Heart left ventricle (tissue), 16 donors: ENCODE data around the gene TBX1. TPM values are rescaled to one million over a fixed set of nuclear protein-coding genes. Genes with fewer than 3 reads are reported as not detected.

Experiments
- ATAC-seq, 4 donors: fragments of 200-7000 bp; cut with Tn5 transposase; one replicate each; pipeline ENCODE4 v1.9.1; 2020 to 2022; ENCODE audit warnings: moderate library complexity in 4 of 4, mild to moderate bottlenecking in 3 of 4, moderate number of reproducible peaks in 1 of 4
- DNase-seq, 5 donors: peaks; one replicate each; pipeline ENCODE4 v3.0.0-alpha.2; 2020
- H3K27ac ChIP-seq, 12 donors: fragments of 200-600 bp; sonication (generic) in 4 of 12; one replicate each; pipeline versions ENCODE4 v1.5.0 to v1.8.0; 2016 to 2022; ENCODE audit warnings: mild to moderate bottlenecking in 2 of 12
- H3K27me3 ChIP-seq, 9 donors: fragments of 200-600 bp; sonication (generic) in 2 of 9; one replicate each; pipeline versions ENCODE4 v1.5.1 to v1.8.0; 2016 to 2022; ENCODE audit warnings: mild to moderate bottlenecking in 3 of 9
- H3K36me3 ChIP-seq, 9 donors: fragments of 200-600 bp; sonication (generic) in 2 of 9; one replicate each; pipeline versions ENCODE4 v1.5.0 to v1.8.0; 2018 to 2022; ENCODE audit warnings: mild to moderate bottlenecking in 2 of 9
- H3K4me1 ChIP-seq, 12 donors: fragments of 200-600 bp; sonication (generic) in 4 of 12; one replicate each; pipeline versions ENCODE4 v1.5.0 to v1.8.0; 2016 to 2022; ENCODE audit warnings: mild to moderate bottlenecking in 3 of 12
- H3K4me3 ChIP-seq, 12 donors: fragments of 200-600 bp; sonication (generic) in 4 of 12; one replicate each; pipeline versions ENCODE4 v1.5.0 to v1.8.0; 2017 to 2022; ENCODE audit warnings: mild to moderate bottlenecking in 9 of 12, moderate library complexity in 4 of 12
- H3K9me3 ChIP-seq, 12 donors: fragments of 200-600 bp; sonication (generic) in 4 of 12; one replicate each; pipeline versions ENCODE4 v1.5.0 to v1.8.0; 2016 to 2022; ENCODE audit warnings: mild to moderate bottlenecking in 1 of 12
- POLR2A ChIP-seq, 2 donors: fragments of 450-650 bp; IDR thresholded peaks; one replicate each; pipeline ENCODE4 v1.6.1; 2017; ENCODE audit warnings: antibody characterized with exemption in 2 of 2, mild to moderate bottlenecking in 2 of 2, moderate library complexity in 2 of 2
- WGBS, 4 donors: extraction: QIAGEN DNeasy Blood & Tissue Kit in 2 of 4; methylation state at CpG; one replicate each; pipeline versions ENCODE4 v1.1.5 to v1.1.7; 2013 to 2018; 5-methylcytosine and 5-hydroxymethylcytosine counted together
- intact Hi-C, 10 donors: fragments of 100-400 bp; cut with DNase I; formaldehyde crosslinking; loops; one replicate each; pipeline versions ENCODE4 v1.11.1 to v1.14.2; 2022
- polyA plus RNA-seq, 2 donors: library from polyadenylated mRNA; stranded (reverse); fragments of 200-250 nt; gene quantifications; one replicate each; pipeline ENCODE4 v1.2.3, GENCODE V29; 2013
- total RNA-seq, 9 donors: library from RNA; depleted of rRNA in 2 of 9; stranded (reverse); fragments of >200 nt in 2 of 9; fragmentation: NEBNext Ultra II Directional in 3 of 9; extraction: Animal tissue kit (Norgen Biotek cat#: 25700) in 3 of 9; gene quantifications; one replicate each; pipeline versions ENCODE4 v1.1.0 to v1.2.4, GENCODE V29; 2016 to 2023
- TF ChIP-seq, protein P1 (sequence below), 12 donors: fragments of 200-600 bp; sonication (generic) in 4 of 12; IDR thresholded peaks; one replicate each; pipeline versions ENCODE4 v1.5.0 to v1.8.0; 2018 to 2022; ENCODE audit warnings: antibody characterized with exemption in 12 of 12, mild to moderate bottlenecking in 5 of 12
- donor health status: ischemic (EF 13 %, LVEDD 7.1; RV severe dilation, severe dysfunction).
- donor health status: healthy with polysubstance abuse.
- donor health status: DM: no; HTN: yes; CAD: no.
- donor health status: DM: no; HTN: no; CAD: no.
- donor health status: ischemic (EF 25% LVEDD 6.9; RV normal size, moderate dysfunction).
- donor health status: ischemic (EF 25% LVEDD 5.7; RV mildly dilated, moderate dysfunction).
- donor health status: healthy.
- donor health status: DM: yes; HTN: yes; CAD: no.
- donor health status: ischemic (EF 35%, LVEDD 5.7; RV mildly dilated, moderate dysfunction).
- donor health status: nonischemic (EF 11% LVEDD 7.7; RV severe dilation, severe dysfunction).
- donor health status: DM: yes; HTN: yes; CAD: no.
- donor health status: PGD.
- donor health status: ischemic (EF 29% LVEDD 5.4; RV normal size, mild dysfunction).
- donor health status: nonischemic (EF 23%, LVEDD 6.1; RV moderate dilation, normal function).

TBX1 gene
- total and polyA plus RNA-seq, 11 donors: 0.11 to 3.1 (median 0.97) TPM; not detected in 1

DNA sequence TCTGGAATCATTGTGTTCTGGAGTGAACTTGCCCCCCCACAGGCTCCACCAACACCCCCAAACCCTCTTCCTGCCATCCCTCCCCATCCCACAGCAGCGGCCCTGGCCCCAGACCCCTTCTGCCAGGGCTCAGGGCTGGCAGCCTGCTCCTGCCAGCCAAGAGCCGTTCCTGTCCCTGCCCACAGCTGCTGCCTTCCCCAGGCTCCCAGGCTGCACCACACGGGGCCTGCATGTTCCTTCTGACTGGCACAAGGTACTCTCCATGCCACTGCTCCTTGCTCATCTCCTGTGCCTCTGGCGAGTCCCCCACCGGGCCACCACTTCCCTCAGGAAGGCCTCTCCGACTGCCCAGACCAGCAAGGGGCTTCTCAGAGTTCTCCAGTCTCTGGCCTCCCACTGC lies 32.3 kb upstream of the TBX1 start:
- H3K27me3 ChIP-seq: peaks cover 0 to 14% (median 5%) of the 10 kb centered on the region in 9 donors
- no peaks in the 10 kb centered on the region for H3K9me3 ChIP-seq
- no peak for ATAC-seq
- no peaks in the 10 kb centered on the region for H3K36me3 ChIP-seq
- intact Hi-C loops: no loop called here
- no peak for DNase-seq
- no peak overlapping the region for H3K27ac ChIP-seq
- H3K4me3 ChIP-seq: no peak overlapping the region
- TF ChIP-seq POLR2A (IDR thresholded peaks at IDR 0.05): no peak
- TF ChIP-seq, protein P1, sequence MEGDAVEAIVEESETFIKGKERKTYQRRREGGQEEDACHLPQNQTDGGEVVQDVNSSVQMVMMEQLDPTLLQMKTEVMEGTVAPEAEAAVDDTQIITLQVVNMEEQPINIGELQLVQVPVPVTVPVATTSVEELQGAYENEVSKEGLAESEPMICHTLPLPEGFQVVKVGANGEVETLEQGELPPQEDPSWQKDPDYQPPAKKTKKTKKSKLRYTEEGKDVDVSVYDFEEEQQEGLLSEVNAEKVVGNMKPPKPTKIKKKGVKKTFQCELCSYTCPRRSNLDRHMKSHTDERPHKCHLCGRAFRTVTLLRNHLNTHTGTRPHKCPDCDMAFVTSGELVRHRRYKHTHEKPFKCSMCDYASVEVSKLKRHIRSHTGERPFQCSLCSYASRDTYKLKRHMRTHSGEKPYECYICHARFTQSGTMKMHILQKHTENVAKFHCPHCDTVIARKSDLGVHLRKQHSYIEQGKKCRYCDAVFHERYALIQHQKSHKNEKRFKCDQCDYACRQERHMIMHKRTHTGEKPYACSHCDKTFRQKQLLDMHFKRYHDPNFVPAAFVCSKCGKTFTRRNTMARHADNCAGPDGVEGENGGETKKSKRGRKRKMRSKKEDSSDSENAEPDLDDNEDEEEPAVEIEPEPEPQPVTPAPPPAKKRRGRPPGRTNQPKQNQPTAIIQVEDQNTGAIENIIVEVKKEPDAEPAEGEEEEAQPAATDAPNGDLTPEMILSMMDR (IDR thresholded peaks at IDR 0.05): no peak
- H3K4me1 ChIP-seq: peaks cover 0 to 24% (median 12%) of the 10 kb centered on the region in 12 donors
- WGBS, 4 donors: 46 to 74% (median 67%) methylated on average over 5 to 6 of the region's 6 CpGs

DNA sequence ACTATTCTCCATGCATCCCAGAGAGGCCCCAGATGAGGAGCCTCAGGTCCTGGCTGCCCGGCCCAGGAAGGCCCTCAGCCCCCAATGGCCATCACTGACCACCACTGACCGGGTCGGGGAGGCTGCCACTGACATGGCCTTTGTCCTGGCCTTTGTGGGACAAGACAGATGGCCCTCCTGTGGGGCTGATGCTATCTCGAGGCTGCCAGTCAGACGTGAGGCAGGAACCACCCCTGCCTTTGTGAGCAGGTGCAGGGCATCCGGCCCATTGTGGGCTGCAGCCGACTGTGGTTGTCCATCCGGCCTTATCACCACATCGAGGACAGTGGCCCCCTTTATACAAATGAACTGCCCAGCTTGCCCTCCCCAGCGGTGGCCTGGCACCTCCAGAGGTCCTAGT lies 31.7 kb upstream of the TBX1 start:
- TF ChIP-seq, protein P1 (IDR thresholded peaks at IDR 0.05): no peak
- TF ChIP-seq POLR2A (IDR thresholded peaks at IDR 0.05): no peak

DNA sequence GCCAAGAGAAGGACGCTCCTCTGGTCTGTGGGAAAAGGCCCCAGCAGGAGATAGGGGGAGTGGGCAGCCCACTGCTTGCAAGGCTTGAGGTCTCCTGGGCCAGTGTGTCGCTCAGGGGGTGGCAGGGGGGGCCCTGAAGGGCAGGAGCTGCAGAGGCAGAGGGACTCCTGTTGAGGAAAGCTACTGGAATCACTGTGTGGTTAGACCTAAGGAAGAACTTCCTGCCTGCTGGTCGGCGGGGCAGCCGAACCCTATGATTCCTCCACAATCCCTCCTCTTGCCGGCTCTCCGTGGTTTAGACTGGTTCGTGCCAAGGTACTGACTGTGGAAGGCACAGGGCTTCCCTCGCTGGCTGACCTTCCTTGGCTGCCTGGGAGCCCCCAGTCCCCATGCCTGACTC lies 31.1 kb upstream of the TBX1 start:
- no peaks in the 10 kb centered on the region for H3K36me3 ChIP-seq
- TF ChIP-seq POLR2A (IDR thresholded peaks at IDR 0.05): no peak
- TF ChIP-seq, protein P1 (IDR thresholded peaks at IDR 0.05): no peak
- no peaks in the 10 kb centered on the region for H3K9me3 ChIP-seq
- H3K4me3 ChIP-seq: no peak overlapping the region
- WGBS, 4 donors: 81 to 86% (median 82%) methylated on average over 9 of the region's 9 CpGs
- H3K4me1 ChIP-seq: peaks cover 0 to 11% (median 8%) of the 10 kb centered on the region in 12 donors
- H3K27ac ChIP-seq: no peak overlapping the region
- DNase-seq: no peak
- H3K27me3 ChIP-seq: peaks cover 0 to 3% (median 0%) of the 10 kb centered on the region in 9 donors
- intact Hi-C loops: no loop called here
- ATAC-seq: no peak

More for the DNA sequence above, 31.7 kb upstream of the TBX1 start:
- Histone ChIP-seq H3K4me1 (peaks cover 0 to 18% (median 8%) of the 10 kb centered on the region in 12 donors), H3K27ac (no peak overlapping the region), H3K4me3 (no peak overlapping the region), H3K9me3 (no peaks in the 10 kb centered on the region), H3K27me3 (peaks cover 0 to 9% (median under 1%) of the 10 kb centered on the region in 9 donors), H3K36me3 (no peaks in the 10 kb centered on the region)
- 74 to 87% (median 79%) methylated on average over 5 to 10 of the region's 10 CpGs; no CpG with 5 or more reads in 1 of the 4 donors for WGBS, 4 donors
- ATAC-seq: no peak
- intact Hi-C loops: no loop called here
- no peak for DNase-seq

DNA sequence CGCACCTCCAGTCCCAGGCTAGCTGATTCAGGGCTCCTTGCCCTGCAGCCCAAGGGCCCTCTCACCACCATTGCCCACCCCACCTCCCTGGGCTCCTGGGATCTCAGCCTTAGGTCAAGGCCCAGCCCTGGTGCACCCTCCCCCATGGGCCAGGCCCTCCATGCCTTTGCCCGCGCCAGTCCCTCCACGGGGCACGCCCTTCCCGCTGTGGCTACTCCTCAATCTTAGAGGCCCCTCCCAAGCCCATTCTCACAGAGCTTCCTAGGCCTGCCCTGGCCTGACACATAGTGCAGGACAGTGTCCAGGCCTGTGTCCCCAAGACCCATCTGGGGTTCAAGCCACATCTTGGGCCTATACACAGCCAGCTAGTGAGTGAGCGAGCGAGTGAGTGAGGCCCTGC lies 30.4 kb upstream of the TBX1 start:
- no peak for TF ChIP-seq POLR2A (IDR thresholded peaks at IDR 0.05)
- TF ChIP-seq, protein P1 (IDR thresholded peaks at IDR 0.05): no peak
- intact Hi-C loops: loop anchor here (1.0 to 2.0 kb wide), 3 partner anchors 180 to 217 kb away; no protein-coding TSS in a partner anchor
- 84 to 98% (median 94%) methylated on average over 6 to 8 of the region's 8 CpGs for WGBS, 4 donors
- Histone ChIP-seq H3K36me3 (no peaks in the 10 kb centered on the region), H3K9me3 (no peaks in the 10 kb centered on the region), H3K4me3 (no peak overlapping the region), H3K4me1 (peaks cover 0 to 10% (median 8%) of the 10 kb centered on the region in 12 donors), H3K27me3 (no peaks in the 10 kb centered on the region), H3K27ac (no peak overlapping the region)
- ATAC-seq (peak in 2 of 4 donors; percentile 2 to 4), DNase-seq (no peak)
